ENCODE data around the gene PDLIM3.
A peak's percentile ranks its signal among the peaks of the same experiment; 100 is the strongest.
"Not testable (repeated sequence)": the region's sequence is repeated elsewhere in the genome, so short reads cannot be mapped to it uniquely, and the experiment has no call there.

The PDLIM3 gene

GRCh38 chr4:185514182-185514697 lies 21.1 kb downstream of the PDLIM3 start:
- DNase-seq = no peak

GRCh38 chr4:185513489-185514181 lies 21.7 kb downstream of the PDLIM3 start:
- DNase-seq = peak; percentile 4 to 17

GRCh38 chr4:185512516-185512915 lies 22.8 kb downstream of the PDLIM3 start:
- no peak for DNase-seq

GRCh38 chr4:185511243-185511642 lies 24.1 kb downstream of the PDLIM3 start:
- not testable (repeated sequence) for DNase-seq

- no peak for DNase-seq
These were observed 24.5 kb downstream of the PDLIM3 start for GRCh38 chr4:185510806-185511205.

- DNase-seq = no peak
These were observed 27.1 kb downstream of the PDLIM3 start for GRCh38 chr4:185508181-185508580.

GRCh38 chr4:185506422-185506821 lies 28.9 kb downstream of the PDLIM3 start:
- DNase-seq = no peak

- DNase-seq = no peak
These were observed 30.9 kb downstream of the PDLIM3 start for GRCh38 chr4:185504098-185505047.

- no peak for DNase-seq
These were observed 32.9 kb downstream of the PDLIM3 start for GRCh38 chr4:185502386-185502785.

GRCh38 chr4:185500576-185500975 lies 34.7 kb downstream of the PDLIM3 start:
- DNase-seq = no peak

GRCh38 chr4:185500035-185500434 lies 35.3 kb downstream of the PDLIM3 start:
- DNase-seq = no peak

GRCh38 chr4:185488650-185489049 lies 46.7 kb downstream of the PDLIM3 start:
- DNase-seq = no peak

GRCh38 chr4:185481401-185481800 lies 53.9 kb downstream of the PDLIM3 start:
- DNase-seq = no peak

- DNase-seq = no peak
These were observed 55.1 kb downstream of the PDLIM3 start for GRCh38 chr4:185480016-185480732.

- no peak for DNase-seq
These were observed 55.8 kb downstream of the PDLIM3 start for GRCh38 chr4:185479507-185479971.

GRCh38 chr4:185473247-185473646 lies 62.1 kb downstream of the PDLIM3 start:
- DNase-seq = no peak

- DNase-seq = no peak
These were observed 63.2 kb downstream of the PDLIM3 start for GRCh38 chr4:185472103-185472542.

GRCh38 chr4:185471235-185472102 lies 63.8 kb downstream of the PDLIM3 start, which contains the start of gene CCDC110:
CCDC110 (minus strand) TSS chr4:185471733; CDS start chr4:185471683, 50 bp downstream.
- DNase-seq = peak; percentile 89

- DNase-seq = peak; percentile 46 to 51
These were observed 64.7 kb downstream of the PDLIM3 start for GRCh38 chr4:185470501-185471195.

GRCh38 chr4:185469580-185470154 lies 65.6 kb downstream of the PDLIM3 start:
- no peak for DNase-seq

- no peak for DNase-seq
These were observed 66.3 kb downstream of the PDLIM3 start for GRCh38 chr4:185468999-185469398.
